Dendritic cell treated with granulocyte-macrophage colony-stimulating factor and Interleukin-4, amounts not matched to agents 40 ng/mL and 50 ng/mL, for 4 days (primary cell): ENCODE results near the gene FBXW10B.
"Not testable (repeated sequence)": the region's sequence is repeated elsewhere in the genome, so short reads cannot be mapped to it uniquely, and the experiment has no call there.

Source experiments
- H3K27ac Mint-ChIP-seq: one replicate; pipeline ENCODE4 v1.8.0; 2022; ENCODE audit warnings: mild to moderate bottlenecking, mixed read lengths
- H3K27me3 Mint-ChIP-seq: one replicate; pipeline ENCODE4 v1.8.0; 2022; ENCODE audit warnings: mild to moderate bottlenecking, mixed read lengths
- H3K36me3 Mint-ChIP-seq: one replicate; pipeline ENCODE4 v1.8.0; 2022; ENCODE audit warnings: low read depth, mixed read lengths
- H3K4me1 Mint-ChIP-seq: one replicate; pipeline ENCODE4 v1.8.0; 2022; ENCODE audit warnings: low read depth, mixed read lengths
- H3K4me3 Mint-ChIP-seq: one replicate; pipeline ENCODE4 v1.8.0; 2022; ENCODE audit warnings: mild to moderate bottlenecking, moderate library complexity, mixed read lengths
- H3K9me3 Mint-ChIP-seq: one replicate; pipeline ENCODE4 v1.8.0; 2022; ENCODE audit warnings: mixed read lengths
- intact Hi-C: fragments of 100-400 bp; cut with micrococcal nuclease; formaldehyde crosslinking; loops from one replicate; pipeline ENCODE4 v1.15.0; 2022

The FBXW10B gene

DNA sequence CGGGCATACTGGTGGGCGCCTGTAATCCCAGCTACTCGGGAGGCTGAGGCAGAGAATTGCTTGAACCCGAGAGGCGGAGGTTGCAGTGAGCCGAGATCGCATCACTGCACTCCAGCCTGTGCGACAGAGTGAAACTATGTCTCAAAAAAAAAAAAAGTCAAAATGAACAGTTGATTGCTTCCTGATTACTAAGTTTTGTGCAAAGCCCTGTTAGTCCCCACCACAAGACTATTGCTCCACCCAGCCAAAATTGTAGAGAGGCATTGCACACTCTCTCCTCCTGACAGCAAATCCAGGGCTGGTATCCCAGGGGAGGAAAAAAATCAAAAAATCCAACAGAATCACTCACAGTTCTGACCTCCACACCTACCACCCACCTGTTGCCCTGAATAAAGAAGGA is 26.5 kb downstream of the FBXW10B start:
- H3K4me1 Mint-ChIP-seq: peaks cover 11% of the 10 kb centered on the region
- peaks cover 29% of the 10 kb centered on the region for H3K27me3 Mint-ChIP-seq

DNA sequence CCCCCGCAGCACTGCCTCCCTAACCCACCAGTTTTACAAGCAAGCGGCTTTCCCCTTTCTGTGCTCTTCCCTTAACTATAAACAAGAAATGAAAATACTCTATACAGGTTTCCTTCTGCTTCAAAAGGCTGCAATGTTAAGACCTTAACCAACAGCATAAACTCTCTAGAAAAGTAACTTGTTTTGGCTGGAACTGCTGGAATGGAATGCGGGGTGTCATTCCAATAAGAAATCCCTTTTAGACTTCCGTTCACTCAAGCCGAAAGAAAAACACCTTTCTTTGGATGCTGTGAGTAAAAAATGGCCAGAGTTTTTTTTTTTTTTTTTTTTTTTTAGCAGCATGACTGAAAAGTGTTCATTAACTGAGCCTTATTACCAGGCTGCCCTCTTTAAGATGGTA is 27.5 kb downstream of the FBXW10B start:
- H3K4me3 Mint-ChIP-seq, H3K36me3 Mint-ChIP-seq, H3K27ac Mint-ChIP-seq, intact Hi-C loops, H3K9me3 Mint-ChIP-seq: not testable (repeated sequence)
- Mint-ChIP-seq H3K4me1 (peaks cover 11% of the 10 kb centered on the region), H3K27me3 (peaks cover 32% of the 10 kb centered on the region)

More for the DNA sequence above, 26.5 kb downstream of the FBXW10B start:
- H3K27ac Mint-ChIP-seq, H3K4me3 Mint-ChIP-seq, intact Hi-C loops, H3K9me3 Mint-ChIP-seq, H3K36me3 Mint-ChIP-seq: not testable (repeated sequence)

GRCh38 chr17:15590844-15591243 is 28.7 kb downstream of the FBXW10B start:
- H3K4me3 Mint-ChIP-seq, H3K9me3 Mint-ChIP-seq, H3K27ac Mint-ChIP-seq, H3K36me3 Mint-ChIP-seq, intact Hi-C loops: not testable (repeated sequence)
- peaks cover 39% of the 10 kb centered on the region for H3K27me3 Mint-ChIP-seq
- peaks cover 11% of the 10 kb centered on the region for H3K4me1 Mint-ChIP-seq

DNA sequence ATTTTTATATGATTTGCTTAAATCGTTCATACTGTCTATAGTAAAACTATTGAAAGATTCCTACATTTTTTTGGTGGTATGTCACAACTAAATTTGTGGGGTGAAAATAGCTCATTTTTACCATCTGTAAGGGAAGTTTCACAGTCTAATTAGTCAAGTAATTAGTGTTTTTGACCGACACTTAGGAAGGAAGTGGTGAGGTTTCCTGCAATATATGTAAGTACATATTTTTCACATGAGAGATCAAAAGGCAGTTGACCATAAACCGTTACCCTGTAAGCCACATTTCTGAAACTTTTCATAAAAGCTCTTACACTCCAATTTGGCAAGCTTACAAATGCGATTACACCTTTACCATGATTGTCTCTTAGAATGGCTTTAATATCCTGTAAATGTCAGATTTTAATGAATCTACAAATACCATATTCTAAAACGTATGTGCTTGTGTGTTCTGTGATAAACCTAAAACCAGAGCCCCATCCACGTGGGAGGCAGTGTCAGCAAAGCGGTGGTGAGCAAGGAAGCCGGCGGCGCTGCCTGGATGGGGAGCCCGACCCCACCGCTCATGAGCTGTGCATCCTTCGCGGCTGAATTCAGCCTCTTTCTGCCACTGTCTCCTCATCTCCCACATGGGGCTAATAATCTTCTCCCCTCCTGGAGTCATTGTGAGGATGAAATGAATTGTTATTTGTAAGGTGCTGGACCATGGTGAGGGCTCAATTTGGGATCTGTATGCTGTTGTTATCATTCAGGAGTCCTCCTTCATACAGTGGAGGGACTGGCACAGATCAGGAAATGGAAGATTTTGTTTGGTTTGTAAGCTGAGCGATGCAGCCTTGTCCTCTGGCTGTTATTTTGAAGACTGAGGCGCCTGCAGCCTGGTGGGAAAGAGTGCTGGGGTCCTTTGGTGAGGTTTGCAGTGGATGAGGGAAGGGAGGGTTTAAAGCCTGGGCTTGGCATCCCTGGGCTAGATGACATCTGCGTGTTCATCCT is 29.7 kb downstream of the FBXW10B start:
- H3K36me3 Mint-ChIP-seq, intact Hi-C loops, H3K4me3 Mint-ChIP-seq, H3K9me3 Mint-ChIP-seq, H3K27ac Mint-ChIP-seq: not testable (repeated sequence)
- H3K4me1 Mint-ChIP-seq: peaks cover 11% of the 10 kb centered on the region
- H3K27me3 Mint-ChIP-seq: peaks cover 39% of the 10 kb centered on the region

DNA sequence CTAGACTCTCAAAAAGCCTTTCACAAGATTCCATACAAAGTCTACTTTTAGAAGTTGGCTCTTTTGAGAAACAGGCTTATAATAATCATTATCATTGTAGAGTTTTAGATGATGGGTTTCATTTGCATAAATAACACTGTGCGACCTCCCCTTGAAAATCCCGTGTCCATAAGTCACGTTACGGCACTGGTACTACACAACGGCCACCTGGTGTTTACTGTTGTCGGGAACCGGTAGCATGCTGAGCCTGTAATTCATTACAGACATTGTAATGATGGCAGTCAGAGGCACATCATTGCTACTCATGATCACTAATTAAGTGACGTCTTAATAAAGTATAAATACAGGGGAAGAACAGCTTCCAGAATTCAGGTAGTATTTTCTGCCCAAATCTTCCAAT is 31.5 kb downstream of the FBXW10B start:
- H3K9me3 Mint-ChIP-seq, H3K4me1 Mint-ChIP-seq, H3K27ac Mint-ChIP-seq, intact Hi-C loops, H3K4me3 Mint-ChIP-seq, H3K36me3 Mint-ChIP-seq: not testable (repeated sequence)
- peaks cover 39% of the 10 kb centered on the region for H3K27me3 Mint-ChIP-seq

- H3K9me3 Mint-ChIP-seq, H3K4me3 Mint-ChIP-seq, H3K27ac Mint-ChIP-seq, intact Hi-C loops, H3K4me1 Mint-ChIP-seq, H3K36me3 Mint-ChIP-seq: not testable (repeated sequence)
- H3K27me3 Mint-ChIP-seq: peaks cover 19% of the 10 kb centered on the region
Observed at GRCh38 chr17:15583313-15583712, 36.2 kb downstream of the FBXW10B start.

DNA sequence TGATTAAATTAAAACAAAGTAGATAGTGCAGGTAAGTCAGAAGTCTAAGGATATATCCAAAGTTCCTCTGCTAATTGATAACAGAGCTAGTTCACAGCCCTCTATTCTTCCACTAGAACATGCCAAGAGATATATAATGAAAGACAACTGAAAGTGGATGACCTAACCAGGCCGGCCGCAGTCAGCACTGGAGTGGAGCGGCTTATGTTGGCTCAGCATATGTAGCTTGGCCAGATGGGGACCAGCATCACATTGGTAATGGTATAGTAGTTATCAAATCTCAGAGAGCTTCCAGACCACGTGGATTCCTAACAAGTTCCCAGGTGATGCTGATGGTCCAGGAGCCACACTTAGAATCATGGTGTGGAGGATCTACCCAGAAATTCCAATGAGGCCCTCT is 38.0 kb downstream of the FBXW10B start:
- H3K27me3 Mint-ChIP-seq, H3K4me3 Mint-ChIP-seq, H3K9me3 Mint-ChIP-seq, intact Hi-C loops, H3K4me1 Mint-ChIP-seq, H3K27ac Mint-ChIP-seq, H3K36me3 Mint-ChIP-seq: not testable (repeated sequence)

GRCh38 chr17:15576848-15577247 is 42.7 kb downstream of the FBXW10B start:
- H3K4me1 Mint-ChIP-seq, intact Hi-C loops, H3K4me3 Mint-ChIP-seq, H3K27ac Mint-ChIP-seq, H3K36me3 Mint-ChIP-seq, H3K9me3 Mint-ChIP-seq: not testable (repeated sequence)
- peaks cover 11% of the 10 kb centered on the region for H3K27me3 Mint-ChIP-seq

- H3K4me3 Mint-ChIP-seq, H3K4me1 Mint-ChIP-seq, H3K36me3 Mint-ChIP-seq, H3K9me3 Mint-ChIP-seq, intact Hi-C loops, H3K27ac Mint-ChIP-seq, H3K27me3 Mint-ChIP-seq: not testable (repeated sequence)
Observed at GRCh38 chr17:15574660-15575059, 44.8 kb downstream of the FBXW10B start.

GRCh38 chr17:15573870-15574269 is 45.6 kb downstream of the FBXW10B start:
- H3K9me3 Mint-ChIP-seq, H3K27me3 Mint-ChIP-seq, H3K36me3 Mint-ChIP-seq, H3K27ac Mint-ChIP-seq, intact Hi-C loops, H3K4me1 Mint-ChIP-seq, H3K4me3 Mint-ChIP-seq: not testable (repeated sequence)
